Embryonic facial prominence (tissue), 1 donor: ENCODE measurements around the gene PTPRD.

Experiments
- DNase-seq: peaks from one replicate; pipeline ENCODE4 v3.0.0-alpha.2; 2016; ENCODE audit errors: extremely low spot score

Gene PTPRD

GRCh38 chr9:10612641-10613398, at the start of gene PTPRD:
PTPRD (minus strand) TSS chr9:10613002.
- DNase-seq: peak; percentile 60

GRCh38 chr9:10661994-10662393, 49.2 kb upstream of the PTPRD start:
- no peak for DNase-seq

GRCh38 chr9:10661376-10661775, 48.6 kb upstream of the PTPRD start:
- no peak for DNase-seq

- DNase-seq: no peak
These were observed 38.2 kb upstream of the PTPRD start for GRCh38 chr9:10651012-10651411.

GRCh38 chr9:10649076-10649475, 36.3 kb upstream of the PTPRD start:
- DNase-seq: no peak

- no peak for DNase-seq
These were observed 21.0 kb upstream of the PTPRD start for GRCh38 chr9:10633785-10634184.

- DNase-seq: no peak
These were observed 1.5 kb upstream of the PTPRD start for GRCh38 chr9:10614196-10614800.

GRCh38 chr9:10613419-10613818, 617 bp upstream of the PTPRD start:
- no peak for DNase-seq

- no peak for DNase-seq
These were observed 7.4 kb downstream of the PTPRD start for GRCh38 chr9:10605388-10605787.

GRCh38 chr9:10604927-10605326, 7.9 kb downstream of the PTPRD start:
- DNase-seq: no peak

- no peak for DNase-seq
These were observed 15.0 kb downstream of the PTPRD start for GRCh38 chr9:10597801-10598200.

GRCh38 chr9:10594482-10594881, 18.3 kb downstream of the PTPRD start:
- no peak for DNase-seq

- DNase-seq: no peak
These were observed 26.4 kb downstream of the PTPRD start for GRCh38 chr9:10586407-10586806.

- no peak for DNase-seq
These were observed 41.1 kb downstream of the PTPRD start for GRCh38 chr9:10571699-10572098.

- no peak for DNase-seq
These were observed 46.0 kb downstream of the PTPRD start for GRCh38 chr9:10566848-10567247.

- no peak for DNase-seq
These were observed 50.0 kb downstream of the PTPRD start for GRCh38 chr9:10562581-10563343.

- no peak for DNase-seq
These were observed 64.5 kb downstream of the PTPRD start for GRCh38 chr9:10548348-10548747.

- no peak for DNase-seq
These were observed 74.7 kb downstream of the PTPRD start for GRCh38 chr9:10538073-10538472.

- no peak for DNase-seq
These were observed 78.0 kb downstream of the PTPRD start for GRCh38 chr9:10534850-10535249.

- no peak for DNase-seq
These were observed 86.8 kb downstream of the PTPRD start for GRCh38 chr9:10525972-10526371.

- no peak for DNase-seq
These were observed 89.6 kb downstream of the PTPRD start for GRCh38 chr9:10523164-10523563.

GRCh38 chr9:10512144-10512543, 100.7 kb downstream of the PTPRD start:
- DNase-seq: no peak

GRCh38 chr9:10488937-10489336, 123.9 kb downstream of the PTPRD start:
- DNase-seq: no peak
